SJSA1 (cell line): ENCODE measurements around the gene MDK. TPM values are rescaled to one million over a fixed set of nuclear protein-coding genes. Genes with fewer than 3 reads are reported as not detected.

Experiments used
- DNase-seq, 2 experiments: peaks; one replicate each; pipeline ENCODE4 v3.0.0-alpha.2; 2015 to 2020; ENCODE audit warnings: low spot score in 2 of 2, low read depth in 1 of 2
- H3K27ac ChIP-seq: fragments of 250-450 bp; sonication (Bioruptor Pico); 2 replicates; pipeline ENCODE4 v1.5.1; 2020; ENCODE audit warnings: mild to moderate bottlenecking, moderate library complexity
- H3K27me3 ChIP-seq: fragments of 250-450 bp; sonication (Bioruptor Pico); replicated peaks from 2 replicates; pipeline ENCODE4 v1.5.1; 2020; ENCODE audit warnings: mild to moderate bottlenecking, moderate library complexity
- H3K36me3 ChIP-seq: fragments of 250-450 bp; sonication (Bioruptor Pico); 2 replicates; pipeline ENCODE4 v1.5.1; 2020; ENCODE audit warnings: mild to moderate bottlenecking
- H3K4me1 ChIP-seq: fragments of 250-450 bp; sonication (Bioruptor Pico); replicated peaks from 2 replicates; pipeline ENCODE4 v1.6.1; 2021; ENCODE audit warnings: mild to moderate bottlenecking
- H3K4me3 ChIP-seq: fragments of 250-450 bp; sonication (Bioruptor Pico); 2 replicates; pipeline ENCODE4 v1.5.1; 2020; ENCODE audit warnings: mild to moderate bottlenecking
- H3K9me3 ChIP-seq: fragments of 250-450 bp; sonication (Bioruptor Pico); replicated peaks from 2 replicates; pipeline ENCODE4 v1.5.1; 2020; ENCODE audit warnings: mild to moderate bottlenecking
- total RNA-seq: library from RNA; depleted of rRNA; stranded (reverse); fragments of >200 nt; shearing (Covaris generic); gene quantifications from 2 replicates; pipeline ENCODE4 v1.2.3, GENCODE V29; 2014

MDK gene
- total RNA-seq, 1 experiment from 2014 or later, result 164 TPM

GRCh38 chr11:46402957-46403902 is 21.8 kb downstream of the MDK start:
- Histone ChIP-seq H3K4me3 (no peak overlapping the region), H3K27ac (no peak overlapping the region), H3K36me3 (peaks cover 21% of the 10 kb centered on the region), H3K27me3 (no peaks in the 10 kb centered on the region), H3K4me1 (no peaks in the 10 kb centered on the region), H3K9me3 (no peaks in the 10 kb centered on the region)
- DNase-seq, result no peak

GRCh38 chr11:46404476-46405017 is 23.1 kb downstream of the MDK start:
- DNase-seq, result no peak
- no peaks in the 10 kb centered on the region for H3K27me3 ChIP-seq
- no peak overlapping the region for H3K4me3 ChIP-seq
- no peak overlapping the region for H3K27ac ChIP-seq
- H3K36me3 ChIP-seq, result peaks cover 30% of the 10 kb centered on the region
- no peaks in the 10 kb centered on the region for H3K9me3 ChIP-seq
- no peaks in the 10 kb centered on the region for H3K4me1 ChIP-seq

GRCh38 chr11:46407635-46408034 is 26.2 kb downstream of the MDK start:
- no peak overlapping the region for H3K4me3 ChIP-seq
- no peak overlapping the region for H3K27ac ChIP-seq
- H3K36me3 ChIP-seq, result peaks cover 36% of the 10 kb centered on the region
- no peaks in the 10 kb centered on the region for H3K27me3 ChIP-seq
- no peak for DNase-seq
- H3K9me3 ChIP-seq, result no peaks in the 10 kb centered on the region
- H3K4me1 ChIP-seq, result no peaks in the 10 kb centered on the region

GRCh38 chr11:46408407-46408986 is 27.0 kb downstream of the MDK start:
- Histone ChIP-seq H3K27me3 (no peaks in the 10 kb centered on the region), H3K9me3 (no peaks in the 10 kb centered on the region), H3K27ac (no peak overlapping the region), H3K36me3 (peaks cover 30% of the 10 kb centered on the region), H3K4me3 (no peak overlapping the region), H3K4me1 (no peaks in the 10 kb centered on the region)
- DNase-seq, result no peak

- Histone ChIP-seq H3K4me3 (no peak overlapping the region), H3K9me3 (no peaks in the 10 kb centered on the region), H3K27ac (no peak overlapping the region), H3K27me3 (no peaks in the 10 kb centered on the region), H3K4me1 (no peaks in the 10 kb centered on the region), H3K36me3 (peaks cover 30% of the 10 kb centered on the region)
- DNase-seq, result no peak
Measured at GRCh38 chr11:46410021-46410420, 28.6 kb downstream of the MDK start.

GRCh38 chr11:46413760-46414465 is 32.4 kb downstream of the MDK start:
- H3K36me3 ChIP-seq, result peaks cover 27% of the 10 kb centered on the region
- H3K4me3 ChIP-seq, result no peak overlapping the region
- no peak overlapping the region for H3K27ac ChIP-seq
- no peaks in the 10 kb centered on the region for H3K27me3 ChIP-seq
- H3K9me3 ChIP-seq, result no peaks in the 10 kb centered on the region
- no peak for DNase-seq
- no peaks in the 10 kb centered on the region for H3K4me1 ChIP-seq

GRCh38 chr11:46414466-46414796 is 33.0 kb downstream of the MDK start:
- Histone ChIP-seq H3K27me3 (no peaks in the 10 kb centered on the region), H3K27ac (no peak overlapping the region)

GRCh38 chr11:46414879-46415278 is 33.4 kb downstream of the MDK start:
- H3K4me3 ChIP-seq, result no peak overlapping the region
- DNase-seq, result no peak
- H3K9me3 ChIP-seq, result no peaks in the 10 kb centered on the region
- H3K27ac ChIP-seq, result no peak overlapping the region
- H3K36me3 ChIP-seq, result peaks cover 21% of the 10 kb centered on the region
- H3K27me3 ChIP-seq, result no peaks in the 10 kb centered on the region
- no peaks in the 10 kb centered on the region for H3K4me1 ChIP-seq

More at GRCh38 chr11:46414466-46414796, 33.0 kb downstream of the MDK start:
- DNase-seq, result no peak
- Histone ChIP-seq H3K9me3 (no peaks in the 10 kb centered on the region), H3K4me1 (no peaks in the 10 kb centered on the region), H3K36me3 (peaks cover 25% of the 10 kb centered on the region), H3K4me3 (no peak overlapping the region)

GRCh38 chr11:46417711-46418110 is 36.2 kb downstream of the MDK start:
- no peaks in the 10 kb centered on the region for H3K27me3 ChIP-seq
- no peaks in the 10 kb centered on the region for H3K9me3 ChIP-seq
- H3K27ac ChIP-seq, result no peak overlapping the region
- H3K36me3 ChIP-seq, result peaks cover 23% of the 10 kb centered on the region
- DNase-seq, result no peak
- no peaks in the 10 kb centered on the region for H3K4me1 ChIP-seq
- no peak overlapping the region for H3K4me3 ChIP-seq

- H3K9me3 ChIP-seq, result no peaks in the 10 kb centered on the region
- no peaks in the 10 kb centered on the region for H3K27me3 ChIP-seq
- no peak overlapping the region for H3K4me3 ChIP-seq
- peaks cover 23% of the 10 kb centered on the region for H3K36me3 ChIP-seq
- H3K27ac ChIP-seq, result no peak overlapping the region
- no peak for DNase-seq
- no peaks in the 10 kb centered on the region for H3K4me1 ChIP-seq
Measured at GRCh38 chr11:46418751-46419150, 37.3 kb downstream of the MDK start.

- H3K4me3 ChIP-seq, result no peak overlapping the region
- no peaks in the 10 kb centered on the region for H3K27me3 ChIP-seq
- no peaks in the 10 kb centered on the region for H3K9me3 ChIP-seq
- no peaks in the 10 kb centered on the region for H3K4me1 ChIP-seq
- no peak for DNase-seq
- no peak overlapping the region for H3K27ac ChIP-seq
- H3K36me3 ChIP-seq, result peaks cover 12% of the 10 kb centered on the region; the same call in 1 of the 2 replicates
Measured at GRCh38 chr11:46420513-46420912, 39.0 kb downstream of the MDK start.

- DNase-seq, result no peak
- no peaks in the 10 kb centered on the region for H3K4me1 ChIP-seq
- no peaks in the 10 kb centered on the region for H3K27me3 ChIP-seq
- H3K36me3 ChIP-seq, result peaks cover 8% of the 10 kb centered on the region; the same call in 1 of the 2 replicates
- no peaks in the 10 kb centered on the region for H3K9me3 ChIP-seq
- H3K4me3 ChIP-seq, result no peak overlapping the region
- no peak overlapping the region for H3K27ac ChIP-seq
Measured at GRCh38 chr11:46421257-46421880, 39.9 kb downstream of the MDK start.

- no peaks in the 10 kb centered on the region for H3K27me3 ChIP-seq
- no peaks in the 10 kb centered on the region for H3K4me1 ChIP-seq
- DNase-seq, result no peak
- H3K27ac ChIP-seq, result no peak overlapping the region
- H3K36me3 ChIP-seq, result peaks cover 5% of the 10 kb centered on the region; the same call in 1 of the 2 replicates
- no peak overlapping the region for H3K4me3 ChIP-seq
- no peaks in the 10 kb centered on the region for H3K9me3 ChIP-seq
Measured at GRCh38 chr11:46422588-46422987, 41.1 kb downstream of the MDK start.
